NCI-H1417 treated with DMSO at 0.1 percent for 48 hours (cell line): ENCODE measurements around the gene SYPL2.

Experiments
- DNase-seq: peaks from one replicate; lab custom pipeline; 2025; lab: John Stamatoyannopoulos, UW

SYPL2 gene

GRCh38 chr1:109516872-109517271, 50.5 kb downstream of the SYPL2 start:
- DNase-seq: no peak

- DNase-seq: no peak
Observed at GRCh38 chr1:109517337-109517736, 51.0 kb downstream of the SYPL2 start.

- no peak for DNase-seq
Observed at GRCh38 chr1:109521002-109521951, 54.9 kb downstream of the SYPL2 start.

DNA sequence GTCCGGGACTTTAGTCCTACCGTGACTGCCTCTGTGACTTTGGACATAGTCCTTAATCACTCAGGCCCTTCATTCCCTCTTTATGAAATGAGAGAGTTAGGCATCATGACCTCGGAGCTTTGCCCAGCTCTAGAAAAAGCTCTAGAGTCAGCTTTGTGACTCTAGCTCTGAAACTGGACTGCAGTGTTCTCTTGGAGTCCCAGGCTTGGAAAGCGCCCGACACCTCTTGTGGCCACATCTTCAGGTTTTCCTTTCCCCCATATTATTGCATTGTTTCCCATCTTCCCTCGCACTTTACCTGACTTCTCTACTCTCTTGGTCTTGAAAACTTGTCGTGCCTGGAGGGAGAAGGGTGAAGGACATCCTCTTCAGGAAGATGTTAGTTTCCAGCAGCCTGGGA, 55.7 kb downstream of the SYPL2 start:
- no peak for DNase-seq

GRCh38 chr1:109523706-109524105, 57.4 kb downstream of the SYPL2 start:
- no peak for DNase-seq

- DNase-seq: no peak
Observed at GRCh38 chr1:109527098-109527811, 60.9 kb downstream of the SYPL2 start.

- no peak for DNase-seq
Observed at GRCh38 chr1:109527846-109528695, 61.7 kb downstream of the SYPL2 start.

- DNase-seq: no peak
Observed at GRCh38 chr1:109528712-109529111, 62.4 kb downstream of the SYPL2 start.

GRCh38 chr1:109529881-109530456, 63.6 kb downstream of the SYPL2 start:
- DNase-seq: no peak

- DNase-seq: no peak
Observed at GRCh38 chr1:109530457-109531087, 64.2 kb downstream of the SYPL2 start.

DNA sequence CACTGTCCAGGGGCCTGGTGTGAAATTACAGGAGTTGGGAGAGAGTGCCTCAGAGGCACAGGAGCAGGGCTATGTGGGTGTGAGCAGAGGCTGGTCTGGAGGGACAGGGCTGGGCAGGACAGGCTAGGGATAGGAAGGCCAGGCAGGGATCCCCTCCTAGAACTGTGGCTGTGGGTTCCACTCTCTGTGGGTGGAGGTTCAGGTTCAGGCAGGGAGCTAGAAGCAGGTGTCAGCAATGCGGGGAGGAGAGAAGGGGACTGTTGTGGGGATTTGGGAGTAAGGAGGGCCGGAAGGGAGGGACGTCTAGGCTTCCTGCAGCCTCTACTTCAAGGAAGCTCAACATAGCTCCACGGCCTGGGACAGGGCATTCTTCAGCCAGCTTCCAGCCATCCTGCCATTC, 65.0 kb downstream of the SYPL2 start:
- DNase-seq: no peak
